ENCODE measurements around the gene MTRR. TPM values are rescaled to one million over a fixed set of nuclear protein-coding genes. Genes with fewer than 3 reads are reported as not detected.

Gene MTRR
- total RNA-seq, 1 experiment from 2014 or later: 64.9 TPM

DNA sequence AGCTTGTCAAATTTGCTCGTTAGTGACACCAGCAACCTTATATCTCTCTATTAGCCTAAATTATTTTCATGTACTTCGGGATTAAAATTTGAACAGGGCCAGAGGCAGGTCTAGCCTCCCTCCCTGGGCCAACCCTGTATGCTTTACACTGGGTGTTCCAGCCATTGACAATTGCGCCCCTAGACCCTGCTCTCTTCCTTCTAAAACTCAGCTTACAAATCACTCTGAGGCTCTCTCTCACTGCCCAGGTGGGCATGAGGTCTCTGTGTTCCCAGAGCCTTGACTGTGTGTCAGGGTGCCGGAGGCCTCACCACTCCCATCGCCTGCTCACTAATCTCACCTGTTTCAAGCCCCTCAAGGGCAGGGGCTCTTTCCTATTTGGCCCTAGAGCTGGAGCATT is 11.6 kb upstream of the MTRR start:
- H3K27ac ChIP-seq (ENCODE audit: low read length): no peak overlapping the region
- POLR2A ChIA-PET (ENCODE audit: unreplicated experiment): no interaction called here
- no peak overlapping the region for H3K9ac ChIP-seq (ENCODE audit: low read length)
- H2AFZ ChIP-seq (ENCODE audit: low read length): no peak overlapping the region
- H4K20me1 ChIP-seq (ENCODE audit: low read length): no peaks in the 10 kb centered on the region
- peaks cover 30% of the 10 kb centered on the region for H3K36me3 ChIP-seq (ENCODE audit: low read depth, low read length)
- TF ChIP-seq, protein P1, sequence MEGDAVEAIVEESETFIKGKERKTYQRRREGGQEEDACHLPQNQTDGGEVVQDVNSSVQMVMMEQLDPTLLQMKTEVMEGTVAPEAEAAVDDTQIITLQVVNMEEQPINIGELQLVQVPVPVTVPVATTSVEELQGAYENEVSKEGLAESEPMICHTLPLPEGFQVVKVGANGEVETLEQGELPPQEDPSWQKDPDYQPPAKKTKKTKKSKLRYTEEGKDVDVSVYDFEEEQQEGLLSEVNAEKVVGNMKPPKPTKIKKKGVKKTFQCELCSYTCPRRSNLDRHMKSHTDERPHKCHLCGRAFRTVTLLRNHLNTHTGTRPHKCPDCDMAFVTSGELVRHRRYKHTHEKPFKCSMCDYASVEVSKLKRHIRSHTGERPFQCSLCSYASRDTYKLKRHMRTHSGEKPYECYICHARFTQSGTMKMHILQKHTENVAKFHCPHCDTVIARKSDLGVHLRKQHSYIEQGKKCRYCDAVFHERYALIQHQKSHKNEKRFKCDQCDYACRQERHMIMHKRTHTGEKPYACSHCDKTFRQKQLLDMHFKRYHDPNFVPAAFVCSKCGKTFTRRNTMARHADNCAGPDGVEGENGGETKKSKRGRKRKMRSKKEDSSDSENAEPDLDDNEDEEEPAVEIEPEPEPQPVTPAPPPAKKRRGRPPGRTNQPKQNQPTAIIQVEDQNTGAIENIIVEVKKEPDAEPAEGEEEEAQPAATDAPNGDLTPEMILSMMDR (conservative IDR thresholded peaks at IDR 0.05; ENCODE audit: low read depth, low read length): no peak
- no peak for TF ChIP-seq EZH2phosphoT487 (IDR thresholded peaks at IDR 0.05; ENCODE audit: borderline replicate concordance, low read length)
- no TSS peak for BruUV-seq (replicated peaks)
- intact Hi-C loops (cut with micrococcal nuclease): no loop called here
- no peak overlapping the region for H3K4me2 ChIP-seq (ENCODE audit: low read length)
- no peaks in the 10 kb centered on the region for H3K9me2 ChIP-seq (replicated peaks; ENCODE audit: low read length)
- no peak for DNase-seq
- H3K4me1 ChIP-seq (ENCODE audit: insufficient read depth, low read length): no peaks in the 10 kb centered on the region
- no peaks in the 10 kb centered on the region for H3K79me2 ChIP-seq (ENCODE audit: low read length)
- H3K27me3 ChIP-seq (ENCODE audit: low read length): no peaks in the 10 kb centered on the region
- ATAC-seq: no peak
- no peaks in the 10 kb centered on the region for H3F3A ChIP-seq (ENCODE audit: low read length, unreplicated experiment)
- H3K4me3 ChIP-seq (ENCODE audit: low read length): no peak overlapping the region
- no peaks in the 10 kb centered on the region for H3K9me3 ChIP-seq (ENCODE audit: low read length)
- CTCF ChIA-PET: no interaction called here

DNA sequence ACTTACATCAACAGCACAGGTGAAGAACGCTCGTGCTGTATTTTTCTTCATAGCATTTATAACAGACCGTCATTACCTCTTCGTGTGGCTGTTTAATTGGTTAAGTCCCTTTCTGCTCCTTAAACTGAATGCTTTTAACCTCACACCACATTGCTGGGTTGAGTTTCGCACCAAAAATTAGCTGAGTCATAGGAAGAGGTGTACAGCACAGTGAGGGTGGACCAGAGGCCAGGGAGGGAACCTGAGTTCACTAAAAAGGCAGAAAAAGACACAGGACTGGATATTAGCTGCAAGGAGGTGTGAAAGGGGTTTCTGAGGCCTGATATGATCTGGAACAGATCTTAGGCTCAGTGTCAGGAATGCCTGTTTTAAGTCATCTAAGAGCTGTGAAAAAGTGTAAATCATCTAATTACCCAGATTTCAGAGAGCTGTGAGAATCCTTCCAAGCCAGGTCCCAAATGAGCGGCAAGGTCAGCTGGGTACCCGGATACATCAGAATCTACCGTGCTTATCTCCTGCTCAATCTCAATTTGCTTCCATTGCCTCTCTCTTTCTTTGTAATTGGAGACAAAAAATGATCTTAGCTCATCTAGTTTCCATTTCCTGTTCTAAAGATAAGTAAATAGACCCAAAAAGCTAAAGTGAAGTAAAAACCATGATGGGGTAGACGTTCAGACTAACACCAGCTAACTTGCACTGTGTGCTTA is 10.9 kb upstream of the MTRR start:
- H3K4me3 ChIP-seq (ENCODE audit: low read length): no peak overlapping the region
- H3K4me1 ChIP-seq (ENCODE audit: insufficient read depth, low read length): no peaks in the 10 kb centered on the region
- DNase-seq (no peak), ATAC-seq (no peak)
- no peak overlapping the region for H3K27ac ChIP-seq (ENCODE audit: low read length)
- H3K36me3 ChIP-seq (ENCODE audit: low read depth, low read length): peaks cover 32% of the 10 kb centered on the region
- no peak overlapping the region for H3K4me2 ChIP-seq (ENCODE audit: low read length)
- intact Hi-C loops (cut with micrococcal nuclease): no loop called here
- H3K79me2 ChIP-seq (ENCODE audit: low read length): no peaks in the 10 kb centered on the region
- BruUV-seq (replicated peaks): TSS peak; percentile 10
- no peaks in the 10 kb centered on the region for H3F3A ChIP-seq (ENCODE audit: low read length, unreplicated experiment)
- no peaks in the 10 kb centered on the region for H3K9me2 ChIP-seq (replicated peaks; ENCODE audit: low read length)
- H4K20me1 ChIP-seq (ENCODE audit: low read length): no peaks in the 10 kb centered on the region
- H3K9me3 ChIP-seq (ENCODE audit: low read length): no peaks in the 10 kb centered on the region
- POLR2A ChIA-PET (ENCODE audit: unreplicated experiment): no interaction called here
- H3K27me3 ChIP-seq (ENCODE audit: low read length): no peaks in the 10 kb centered on the region
- CTCF ChIA-PET: no interaction called here
- no peak overlapping the region for H2AFZ ChIP-seq (ENCODE audit: low read length)
- TF ChIP-seq EZH2 (IDR thresholded peaks at IDR 0.05; ENCODE audit: low read length, unreplicated experiment) (no peak), EZH2phosphoT487 (IDR thresholded peaks at IDR 0.05; ENCODE audit: borderline replicate concordance, low read length) (no peak)
- TF ChIP-seq, protein P1 (conservative IDR thresholded peaks at IDR 0.05; ENCODE audit: low read depth, low read length): no peak
- no peak overlapping the region for H3K9ac ChIP-seq (ENCODE audit: low read length)

DNA sequence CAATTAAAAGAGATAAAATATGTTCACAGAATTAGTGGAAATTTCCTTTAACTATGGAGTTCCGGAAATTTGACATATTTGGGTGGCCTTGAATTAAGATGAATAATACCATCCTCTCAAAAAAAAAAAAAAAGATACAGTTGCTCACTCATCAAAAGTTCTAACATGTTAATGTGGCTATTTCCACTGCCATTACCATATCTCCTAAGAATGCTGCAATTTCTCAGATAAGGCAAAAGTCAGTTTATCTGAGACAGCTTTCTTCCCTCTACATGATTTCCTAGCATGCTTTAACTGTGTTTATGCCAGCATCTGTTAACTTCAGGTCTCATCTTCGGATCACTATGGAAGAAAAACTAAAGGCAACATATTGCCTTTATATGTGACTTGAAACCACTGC is 2.8 kb upstream of the MTRR start:
- ChIA-PET POLR2A (ENCODE audit: unreplicated experiment) (no interaction called here), CTCF (no interaction called here)
- no peaks in the 10 kb centered on the region for H3K27me3 ChIP-seq (ENCODE audit: low read length)
- peaks cover 15% of the 10 kb centered on the region; the same call in 1 of the 2 replicates for H4K20me1 ChIP-seq (ENCODE audit: low read length)
- H3F3A ChIP-seq (ENCODE audit: low read length, unreplicated experiment): no peaks in the 10 kb centered on the region
- no peak for DNase-seq
- ATAC-seq: no peak
- no peak overlapping the region for H3K9ac ChIP-seq (ENCODE audit: low read length)
- TF ChIP-seq EZH2 (IDR thresholded peaks at IDR 0.05; ENCODE audit: low read length, unreplicated experiment): no peak
- TF ChIP-seq EZH2phosphoT487 (IDR thresholded peaks at IDR 0.05; ENCODE audit: borderline replicate concordance, low read length): no peak
- TF ChIP-seq, protein P1 (conservative IDR thresholded peaks at IDR 0.05; ENCODE audit: low read depth, low read length): no peak
- intact Hi-C loops (cut with micrococcal nuclease): loop anchor here (10.0 kb wide), 1 partner anchor 1101 kb away; no protein-coding TSS in a partner anchor
- peaks cover 49% of the 10 kb centered on the region for H3K79me2 ChIP-seq (ENCODE audit: low read length)
- no peak overlapping the region for H2AFZ ChIP-seq (ENCODE audit: low read length)
- no peaks in the 10 kb centered on the region for H3K9me3 ChIP-seq (ENCODE audit: low read length)
- no peaks in the 10 kb centered on the region for H3K9me2 ChIP-seq (replicated peaks; ENCODE audit: low read length)
- no peak overlapping the region for H3K4me3 ChIP-seq (ENCODE audit: low read length)
- peaks cover 16% of the 10 kb centered on the region for H3K4me1 ChIP-seq (ENCODE audit: insufficient read depth, low read length)
- BruUV-seq (replicated peaks): no TSS peak
- H3K4me2 ChIP-seq (ENCODE audit: low read length): no peak overlapping the region
- H3K27ac ChIP-seq (ENCODE audit: low read length): no peak overlapping the region
- H3K36me3 ChIP-seq (ENCODE audit: low read depth, low read length): peaks cover 30% of the 10 kb centered on the region
